ENCODE results near the gene SSH3. TPM values are rescaled to one million over a fixed set of nuclear protein-coding genes. Genes with fewer than 3 reads are reported as not detected.

The SSH3 gene
- total RNA-seq, 6 donors from 2014 or later = 35.9 to 99.2 (median 53.8) TPM

DNA sequence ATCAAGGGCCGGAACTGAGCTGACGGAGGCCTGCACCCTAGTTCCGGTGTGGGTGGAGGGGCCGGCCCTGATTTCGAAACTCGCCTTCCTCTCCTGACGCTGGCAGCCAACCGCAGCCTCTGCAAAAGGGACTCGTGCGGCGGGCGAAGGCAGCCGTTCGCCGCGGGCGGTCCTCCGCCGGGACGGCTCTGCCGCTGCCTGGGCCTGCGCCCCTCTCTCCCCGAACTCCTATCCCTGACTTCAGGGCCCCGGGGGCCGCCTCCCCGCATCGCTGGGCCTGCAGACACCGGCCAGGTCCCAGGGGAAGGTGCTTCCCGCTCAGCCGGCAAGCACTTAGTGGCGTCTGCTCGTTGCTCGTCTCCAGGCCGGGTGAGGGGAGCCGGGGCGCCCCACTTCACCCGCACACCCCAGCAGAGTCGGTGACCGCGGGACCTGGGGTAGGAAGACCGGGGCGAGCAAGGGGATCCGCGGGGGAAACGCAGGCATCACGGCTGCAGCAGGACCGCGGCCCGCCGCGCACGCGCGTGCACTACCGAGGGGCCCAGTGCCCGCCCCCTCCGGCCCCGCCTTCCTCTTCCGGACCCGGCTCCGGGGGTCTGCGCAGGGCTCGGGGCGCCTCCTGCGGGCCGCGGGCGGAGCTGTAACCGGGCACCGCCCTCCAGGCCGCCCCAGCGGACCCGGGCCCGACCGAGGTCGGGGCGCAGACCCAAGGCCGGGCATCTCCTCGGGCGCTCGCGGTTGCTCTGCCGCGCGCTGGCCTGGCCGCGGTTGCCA lies 14.7 kb upstream of the SSH3 start:
- peak; percentile 88 to 93 for ATAC-seq (ENCODE audit: low FRiP score in 2 of 2)
- WGBS, 2 donors = 0% methylated on average over 9 to 22 of the region's 87 CpGs
- H3K27ac ChIP-seq = peak overlapping the region; percentile 92 to 99 (median 97)
- peaks cover 39 to 68% (median 51%) of the 10 kb centered on the region in 4 donors for H3K4me1 ChIP-seq
- H3K4me3 ChIP-seq = peak overlapping the region; percentile 91 to 100 (median 98)
- DNase-seq = peak; percentile 95 to 98
- TF ChIP-seq POLR2AphosphoS5 (IDR thresholded peaks at IDR 0.05) (peak; percentile 82 to 95), POLR2A (IDR thresholded peaks at IDR 0.05) (peak in 3 of 4 donors; percentile 45 to 88 (median 76)), EP300 (IDR thresholded peaks at IDR 0.05) (peak in 2 of 4 donors; percentile 52 to 73)
- TF ChIP-seq, protein P1, sequence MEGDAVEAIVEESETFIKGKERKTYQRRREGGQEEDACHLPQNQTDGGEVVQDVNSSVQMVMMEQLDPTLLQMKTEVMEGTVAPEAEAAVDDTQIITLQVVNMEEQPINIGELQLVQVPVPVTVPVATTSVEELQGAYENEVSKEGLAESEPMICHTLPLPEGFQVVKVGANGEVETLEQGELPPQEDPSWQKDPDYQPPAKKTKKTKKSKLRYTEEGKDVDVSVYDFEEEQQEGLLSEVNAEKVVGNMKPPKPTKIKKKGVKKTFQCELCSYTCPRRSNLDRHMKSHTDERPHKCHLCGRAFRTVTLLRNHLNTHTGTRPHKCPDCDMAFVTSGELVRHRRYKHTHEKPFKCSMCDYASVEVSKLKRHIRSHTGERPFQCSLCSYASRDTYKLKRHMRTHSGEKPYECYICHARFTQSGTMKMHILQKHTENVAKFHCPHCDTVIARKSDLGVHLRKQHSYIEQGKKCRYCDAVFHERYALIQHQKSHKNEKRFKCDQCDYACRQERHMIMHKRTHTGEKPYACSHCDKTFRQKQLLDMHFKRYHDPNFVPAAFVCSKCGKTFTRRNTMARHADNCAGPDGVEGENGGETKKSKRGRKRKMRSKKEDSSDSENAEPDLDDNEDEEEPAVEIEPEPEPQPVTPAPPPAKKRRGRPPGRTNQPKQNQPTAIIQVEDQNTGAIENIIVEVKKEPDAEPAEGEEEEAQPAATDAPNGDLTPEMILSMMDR (IDR thresholded peaks at IDR 0.05) = peak; percentile 56 to 95 (median 79)
- no peaks in the 10 kb centered on the region for H3K9me3 ChIP-seq
- H3K36me3 ChIP-seq = peaks cover 18 to 62% (median 46%) of the 10 kb centered on the region in 4 donors
- H3K27me3 ChIP-seq = no peaks in the 10 kb centered on the region

- Histone ChIP-seq H3K27ac (peak within 1 kb of the TSS; percentile 92 to 99 (median 97)), H3K4me3 (peak within 1 kb of the TSS; percentile 91 to 100 (median 98)), H3K36me3 (peaks cover 13 to 62% (median 40%) of the 10 kb centered on the region in 4 donors), H3K9me3 (no peaks in the 10 kb centered on the region), H3K4me1 (peaks cover 39 to 69% (median 50%) of the 10 kb centered on the region in 4 donors), H3K27me3 (no peaks in the 10 kb centered on the region)
- DNase-seq (no peak), ATAC-seq (ENCODE audit: low FRiP score in 2 of 2) (no peak)
- WGBS, 2 donors = no CpG with 5 or more reads among the region's 56 CpGs
- TF ChIP-seq POLR2AphosphoS5 (IDR thresholded peaks at IDR 0.05) = no peak
- TF ChIP-seq POLR2A (IDR thresholded peaks at IDR 0.05) = no peak
- TF ChIP-seq, protein P1 (IDR thresholded peaks at IDR 0.05) = peak in 1 of 6 experiments; percentile 2
Observed at GRCh38 chr11:67289226-67289650, 14.1 kb upstream of the SSH3 start, which contains the start of gene ANKRD13D. ANKRD13D (plus strand) TSS chr11:67289303; CDS start chr11:67289461, 158 bp downstream.

DNA sequence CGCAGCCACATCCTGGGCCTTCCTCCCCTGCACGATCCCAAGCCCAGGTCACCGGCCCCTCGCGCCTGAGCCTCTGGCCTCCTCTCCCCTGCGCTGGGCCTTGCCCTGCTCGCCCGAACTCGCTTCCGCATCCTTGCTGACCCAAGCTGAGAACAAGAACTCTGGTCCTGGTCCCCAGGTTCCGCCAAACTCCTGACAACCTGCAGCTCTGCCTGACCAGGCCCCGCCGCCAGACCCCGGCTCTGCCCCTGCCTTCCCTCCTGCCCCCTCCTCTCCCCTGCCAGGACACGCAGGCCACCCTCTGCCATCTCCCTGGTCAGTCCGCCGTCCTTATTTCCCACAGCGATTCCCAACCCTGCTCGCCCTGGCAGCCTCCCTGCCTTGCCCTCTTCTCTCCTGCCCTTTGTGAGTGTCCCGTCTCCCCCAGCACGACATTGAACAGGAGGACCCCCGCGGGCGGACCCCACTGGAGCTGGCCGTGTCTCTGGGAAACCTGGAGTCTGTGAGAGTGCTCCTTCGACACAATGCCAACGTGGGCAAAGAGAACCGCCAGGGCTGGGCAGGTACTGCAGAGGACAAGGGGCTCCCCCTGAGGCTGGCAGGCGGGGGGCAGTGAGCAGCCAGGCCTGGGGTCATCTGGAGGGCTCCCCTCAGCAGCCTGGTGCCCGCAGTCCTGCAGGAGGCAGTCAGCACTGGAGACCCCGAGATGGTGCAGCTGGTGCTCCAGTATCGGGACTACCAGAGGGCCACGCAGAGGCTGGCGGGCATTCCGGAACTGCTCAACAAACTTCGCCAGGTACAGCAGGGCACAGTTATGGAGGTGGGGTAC lies 13.5 kb upstream of the SSH3 start:
- H3K4me1 ChIP-seq = peaks cover 37 to 69% (median 50%) of the 10 kb centered on the region in 4 donors
- TF ChIP-seq EP300 (IDR thresholded peaks at IDR 0.05) (no peak), POLR2AphosphoS5 (IDR thresholded peaks at IDR 0.05) (no peak), POLR2A (IDR thresholded peaks at IDR 0.05) (no peak)
- ATAC-seq (ENCODE audit: low FRiP score in 2 of 2) (no peak), DNase-seq (peak in 1 of 2 donors; percentile 80)
- H3K27ac ChIP-seq = peak overlapping the region; percentile 92 to 99 (median 97)
- peak overlapping the region; percentile 59 to 98 (median 94) for H3K4me3 ChIP-seq
- H3K9me3 ChIP-seq = no peaks in the 10 kb centered on the region
- 30 to 36% methylated on average over 19 to 29 of the region's 36 CpGs for WGBS, 2 donors
- no peaks in the 10 kb centered on the region for H3K27me3 ChIP-seq
- H3K36me3 ChIP-seq = peaks cover 7 to 61% (median 35%) of the 10 kb centered on the region in 4 donors

DNA sequence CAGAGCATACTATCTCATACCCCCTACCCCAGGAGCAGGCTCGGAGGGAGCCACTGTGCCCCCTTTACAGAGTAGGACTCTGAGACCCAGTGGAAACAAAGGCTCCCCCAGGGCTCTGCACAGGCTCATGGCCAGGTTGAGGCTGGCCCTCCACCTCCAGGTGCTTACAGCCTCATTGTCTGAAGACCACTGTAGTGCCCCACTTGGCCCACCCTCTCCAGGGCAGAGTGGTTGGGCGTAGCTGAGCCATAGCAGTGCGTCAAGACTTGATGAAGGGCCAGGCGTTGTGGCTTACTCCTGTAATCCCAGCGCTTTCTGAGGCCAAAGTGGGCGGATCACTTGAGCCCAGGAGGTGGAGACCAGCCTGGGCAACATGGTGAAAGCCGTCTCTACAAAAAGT lies 12.5 kb upstream of the SSH3 start:
- peak overlapping the region in 1 of 4 donors; percentile 98 for H3K4me3 ChIP-seq
- H3K4me1 ChIP-seq = peaks cover 34 to 65% (median 45%) of the 10 kb centered on the region in 4 donors
- TF ChIP-seq POLR2A (IDR thresholded peaks at IDR 0.05) (no peak), EP300 (IDR thresholded peaks at IDR 0.05) (no peak), POLR2AphosphoS5 (IDR thresholded peaks at IDR 0.05) (no peak)
- TF ChIP-seq, protein P1 (IDR thresholded peaks at IDR 0.05) = no peak

More for the DNA sequence above, 12.5 kb upstream of the SSH3 start:
- no peaks in the 10 kb centered on the region for H3K27me3 ChIP-seq
- DNase-seq (no peak), ATAC-seq (ENCODE audit: low FRiP score in 2 of 2) (no peak)
- peaks cover 0 to 6% (median 4%) of the 10 kb centered on the region in 4 donors for H3K9me3 ChIP-seq
- WGBS, 2 donors = 93 to 94% methylated on average over 2 to 7 of the region's 7 CpGs
- H3K27ac ChIP-seq = peak overlapping the region in 1 of 4 donors; percentile 92
- peaks cover 0 to 57% (median 29%) of the 10 kb centered on the region in 4 donors for H3K36me3 ChIP-seq

All from upper lobe of left lung (tissue), 6 donors.